ENCODE results near the gene YPEL4. TPM values are rescaled to one million over a fixed set of nuclear protein-coding genes. Genes with fewer than 3 reads are reported as not detected.

YPEL4 gene
- total RNA-seq, 1 donor from 2014 or later = 0.86 TPM

- no peak overlapping the region for H3K4me3 ChIP-seq (ENCODE audit: low read depth, low read length)
- DNase-seq (ENCODE audit: low read depth) = no peak
- TF ChIP-seq CTCF (conservative IDR thresholded peaks at IDR 0.05; ENCODE audit: low read depth, low read length) = no peak
These were observed 45.2 kb downstream of the YPEL4 start for GRCh38 chr11:57604296-57605027.

- DNase-seq (ENCODE audit: low read depth) = no peak
- H3K4me3 ChIP-seq (ENCODE audit: low read depth, low read length) = no peak overlapping the region
- no peak for TF ChIP-seq CTCF (conservative IDR thresholded peaks at IDR 0.05; ENCODE audit: low read depth, low read length)
These were observed 48.4 kb downstream of the YPEL4 start for GRCh38 chr11:57601297-57601696.

- DNase-seq (ENCODE audit: low read depth) = no peak
- TF ChIP-seq CTCF (conservative IDR thresholded peaks at IDR 0.05; ENCODE audit: low read depth, low read length) = no peak
These were observed 50.3 kb downstream of the YPEL4 start for GRCh38 chr11:57599381-57599780.

GRCh38 chr11:57598831-57599155, 50.9 kb downstream of the YPEL4 start:
- peak overlapping the region; percentile 59 for H3K4me3 ChIP-seq (ENCODE audit: low read depth, low read length)
- TF ChIP-seq CTCF (conservative IDR thresholded peaks at IDR 0.05; ENCODE audit: low read depth, low read length) = no peak
- no peak for DNase-seq (ENCODE audit: low read depth)

More at GRCh38 chr11:57599381-57599780, 50.3 kb downstream of the YPEL4 start:
- peak overlapping the region; percentile 59 for H3K4me3 ChIP-seq (ENCODE audit: low read depth, low read length)

- peak overlapping the region; percentile 59 for H3K4me3 ChIP-seq (ENCODE audit: low read depth, low read length)
- no peak for DNase-seq (ENCODE audit: low read depth)
- no peak for TF ChIP-seq CTCF (conservative IDR thresholded peaks at IDR 0.05; ENCODE audit: low read depth, low read length)
These were observed 51.5 kb downstream of the YPEL4 start for GRCh38 chr11:57597916-57598830.

GRCh38 chr11:57597461-57597915, 52.2 kb downstream of the YPEL4 start, which contains the start of gene SERPING1:
SERPING1 (plus strand) TSS chr11:57597685; CDS start chr11:57598271, 586 bp downstream.
- peak within 1 kb of the TSS; percentile 59 for H3K4me3 ChIP-seq (ENCODE audit: low read depth, low read length)
- TF ChIP-seq CTCF (conservative IDR thresholded peaks at IDR 0.05; ENCODE audit: low read depth, low read length) = no peak
- DNase-seq (ENCODE audit: low read depth) = no peak
